Measurements from ENCODE around the gene THSD4. TPM values are rescaled to one million over a fixed set of nuclear protein-coding genes. Genes with fewer than 3 reads are reported as not detected.

The THSD4 gene
- total RNA-seq, 1 donor from 2014 or later: 2.5 TPM

- Histone ChIP-seq H3K4me1 (ENCODE audit: insufficient read depth, low read length) (peaks cover 21% of the 10 kb centered on the region), H3K27me3 (ENCODE audit: insufficient read depth, low read length) (no peaks in the 10 kb centered on the region), H3K9ac (ENCODE audit: low read length) (no peak within 1 kb of the TSS), H3K4me2 (ENCODE audit: low read length) (no peak within 1 kb of the TSS), H2AFZ (ENCODE audit: low read depth, low read length) (no peak within 1 kb of the TSS), H4K20me1 (ENCODE audit: insufficient read depth, low read length) (no peaks in the 10 kb centered on the region), H3K27ac (ENCODE audit: low read depth, low read length) (no peak within 1 kb of the TSS), H3K79me2 (ENCODE audit: insufficient read depth, low read length) (no peaks in the 10 kb centered on the region), H3K4me3 (ENCODE audit: insufficient read depth, low read depth, low read length) (no peak within 1 kb of the TSS), H3K36me3 (ENCODE audit: insufficient read depth, low read length) (no peaks in the 10 kb centered on the region), H3K9me3 (ENCODE audit: insufficient read depth, low read depth, low read length) (no peaks in the 10 kb centered on the region)
- peaks cover 21% of the 10 kb centered on the region for H3K4me1 Mint-ChIP-seq (ENCODE audit: low read depth, unreplicated experiment)
- H3K27me3 Mint-ChIP-seq (ENCODE audit: low read depth, unreplicated experiment): peaks cover 21% of the 10 kb centered on the region
- no peak within 1 kb of the TSS for H3K4me3 Mint-ChIP-seq (ENCODE audit: unreplicated experiment)
- no peak for FAIRE-seq
- no peak within 1 kb of the TSS for H3K27ac Mint-ChIP-seq (ENCODE audit: unreplicated experiment)
- no peaks in the 10 kb centered on the region for H3K36me3 Mint-ChIP-seq (ENCODE audit: low read depth, unreplicated experiment)
- H3K9me3 Mint-ChIP-seq (ENCODE audit: unreplicated experiment): no peaks in the 10 kb centered on the region
- TF ChIP-seq EZH2 (IDR thresholded peaks at IDR 0.05; ENCODE audit: insufficient read depth, low read length): no peak
- no peak for DNase-seq (ENCODE audit: low read depth)
Observed at GRCh38 chr15:71810256-71811035, 695.2 kb downstream of the THSD4 start, which contains the start of gene NR2E3. TSS of gene NR2E3 (plus strand) at chr15:71810554. CDS start at chr15:71810744, 190 bp downstream.

GRCh38 chr15:71811036-71811736 lies 695.9 kb downstream of the THSD4 start:
- Histone ChIP-seq H3K9ac (ENCODE audit: low read length) (no peak overlapping the region), H3K4me3 (ENCODE audit: insufficient read depth, low read depth, low read length) (no peak overlapping the region), H3K4me2 (ENCODE audit: low read length) (no peak overlapping the region), H3K9me3 (ENCODE audit: insufficient read depth, low read depth, low read length) (no peaks in the 10 kb centered on the region), H3K4me1 (ENCODE audit: insufficient read depth, low read length) (peaks cover 19% of the 10 kb centered on the region), H3K36me3 (ENCODE audit: insufficient read depth, low read length) (no peaks in the 10 kb centered on the region), H4K20me1 (ENCODE audit: insufficient read depth, low read length) (no peaks in the 10 kb centered on the region), H3K79me2 (ENCODE audit: insufficient read depth, low read length) (no peaks in the 10 kb centered on the region), H3K27me3 (ENCODE audit: insufficient read depth, low read length) (no peaks in the 10 kb centered on the region), H2AFZ (ENCODE audit: low read depth, low read length) (no peak overlapping the region), H3K27ac (ENCODE audit: low read depth, low read length) (no peak overlapping the region)
- Mint-ChIP-seq H3K4me3 (ENCODE audit: unreplicated experiment) (no peak overlapping the region), H3K4me1 (ENCODE audit: low read depth, unreplicated experiment) (peaks cover 17% of the 10 kb centered on the region), H3K27me3 (ENCODE audit: low read depth, unreplicated experiment) (peaks cover 21% of the 10 kb centered on the region), H3K9me3 (ENCODE audit: unreplicated experiment) (no peaks in the 10 kb centered on the region), H3K36me3 (ENCODE audit: low read depth, unreplicated experiment) (no peaks in the 10 kb centered on the region), H3K27ac (ENCODE audit: unreplicated experiment) (no peak overlapping the region)
- DNase-seq (ENCODE audit: low read depth) (no peak), FAIRE-seq (no peak)
- TF ChIP-seq EZH2 (IDR thresholded peaks at IDR 0.05; ENCODE audit: insufficient read depth, low read length) (no peak), CTCF (IDR thresholded peaks at IDR 0.05; ENCODE audit: insufficient read depth, low read depth, low read length) (no peak)

GRCh38 chr15:71811752-71812735 lies 696.8 kb downstream of the THSD4 start:
- Histone ChIP-seq H3K27me3 (ENCODE audit: insufficient read depth, low read length) (no peaks in the 10 kb centered on the region), H3K4me2 (ENCODE audit: low read length) (no peak overlapping the region), H3K36me3 (ENCODE audit: insufficient read depth, low read length) (no peaks in the 10 kb centered on the region), H4K20me1 (ENCODE audit: insufficient read depth, low read length) (no peaks in the 10 kb centered on the region), H3K4me1 (ENCODE audit: insufficient read depth, low read length) (peaks cover 10% of the 10 kb centered on the region), H3K4me3 (ENCODE audit: insufficient read depth, low read depth, low read length) (no peak overlapping the region), H3K27ac (ENCODE audit: low read depth, low read length) (no peak overlapping the region), H2AFZ (ENCODE audit: low read depth, low read length) (no peak overlapping the region), H3K9me3 (ENCODE audit: insufficient read depth, low read depth, low read length) (no peaks in the 10 kb centered on the region), H3K79me2 (ENCODE audit: insufficient read depth, low read length) (no peaks in the 10 kb centered on the region), H3K9ac (ENCODE audit: low read length) (no peak overlapping the region)
- Mint-ChIP-seq H3K36me3 (ENCODE audit: low read depth, unreplicated experiment) (no peaks in the 10 kb centered on the region), H3K4me1 (ENCODE audit: low read depth, unreplicated experiment) (peaks cover 11% of the 10 kb centered on the region), H3K9me3 (ENCODE audit: unreplicated experiment) (no peaks in the 10 kb centered on the region), H3K27me3 (ENCODE audit: low read depth, unreplicated experiment) (peaks cover 21% of the 10 kb centered on the region), H3K27ac (ENCODE audit: unreplicated experiment) (no peak overlapping the region), H3K4me3 (ENCODE audit: unreplicated experiment) (no peak overlapping the region)
- DNase-seq (ENCODE audit: low read depth) (no peak), FAIRE-seq (no peak)
- TF ChIP-seq CTCF (IDR thresholded peaks at IDR 0.05; ENCODE audit: insufficient read depth, low read depth, low read length) (no peak), EZH2 (IDR thresholded peaks at IDR 0.05; ENCODE audit: insufficient read depth, low read length) (no peak)
